ENCODE measurements around the gene VEGFD.

The VEGFD gene

GRCh38 chrX:15384304-15384703 lies at the start of gene VEGFD:
TSS of gene VEGFD (minus strand) at chrX:15384413. CDS start at chrX:15383946, 467 bp downstream.
- DNase-seq = no peak

GRCh38 chrX:15430584-15430983 lies 46.4 kb upstream of the VEGFD start:
- no peak for DNase-seq

DNA sequence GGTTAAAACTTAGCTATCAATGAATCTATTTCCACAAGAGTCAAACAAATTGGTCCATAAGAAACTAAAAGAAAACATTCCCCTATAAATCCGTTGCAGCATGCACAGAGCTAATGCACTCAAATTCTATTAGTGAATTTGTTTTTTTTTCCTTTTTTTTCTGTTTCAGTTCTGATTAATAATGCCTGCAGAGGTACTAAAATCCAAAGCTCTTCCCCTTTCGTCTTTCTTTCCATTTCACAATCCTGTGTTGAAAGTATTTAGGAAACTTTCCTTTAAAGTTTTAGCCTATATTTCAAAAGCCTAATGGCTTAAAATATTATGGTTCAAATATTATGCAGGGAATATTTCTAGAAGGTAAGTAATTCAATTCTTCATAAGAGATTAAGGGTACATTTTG lies 45.9 kb upstream of the VEGFD start:
- DNase-seq = no peak

DNA sequence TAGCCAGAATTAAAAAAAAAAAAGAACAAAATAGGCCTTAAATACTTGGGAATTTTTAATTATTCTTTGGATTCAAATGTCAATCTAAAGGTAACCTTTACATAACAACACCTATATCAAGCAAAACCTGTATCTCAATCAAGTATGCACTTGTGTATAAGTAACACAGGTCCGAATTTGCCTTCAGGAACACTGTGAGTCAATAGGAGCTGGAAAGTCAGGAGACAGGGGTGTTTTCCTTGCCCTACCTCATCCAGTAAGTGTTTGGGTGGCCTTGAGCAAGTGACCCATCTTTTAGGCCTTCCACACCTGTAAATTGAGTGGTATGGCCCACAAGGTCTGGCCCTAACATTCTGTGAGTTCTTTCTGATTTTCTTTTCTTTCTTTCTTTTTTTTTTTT lies 40.8 kb upstream of the VEGFD start:
- no peak for DNase-seq

DNA sequence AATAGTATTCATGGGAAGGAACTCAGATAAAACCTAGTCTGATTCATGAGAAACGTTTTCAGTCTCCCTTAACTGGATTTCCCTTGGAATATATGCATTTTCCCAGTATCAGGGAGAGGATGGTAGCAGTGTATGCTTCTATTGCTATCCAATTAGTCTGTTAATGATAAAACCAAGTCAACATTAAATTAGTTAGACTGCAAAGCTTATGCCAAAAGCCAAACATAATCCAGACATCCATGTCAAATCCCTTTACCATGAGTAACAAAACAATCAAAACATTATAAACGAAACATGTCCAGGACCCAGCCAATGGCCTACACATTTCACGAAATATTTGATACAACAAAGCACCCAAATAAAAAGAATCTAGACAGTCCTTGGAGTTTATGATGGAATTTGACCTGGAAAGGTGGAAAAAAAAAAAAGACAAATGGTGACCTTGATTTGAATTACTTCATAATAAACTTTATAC lies 34.5 kb upstream of the VEGFD start:
- DNase-seq = no peak

GRCh38 chrX:15418041-15418706 lies 34.0 kb upstream of the VEGFD start:
- DNase-seq = no peak

DNA sequence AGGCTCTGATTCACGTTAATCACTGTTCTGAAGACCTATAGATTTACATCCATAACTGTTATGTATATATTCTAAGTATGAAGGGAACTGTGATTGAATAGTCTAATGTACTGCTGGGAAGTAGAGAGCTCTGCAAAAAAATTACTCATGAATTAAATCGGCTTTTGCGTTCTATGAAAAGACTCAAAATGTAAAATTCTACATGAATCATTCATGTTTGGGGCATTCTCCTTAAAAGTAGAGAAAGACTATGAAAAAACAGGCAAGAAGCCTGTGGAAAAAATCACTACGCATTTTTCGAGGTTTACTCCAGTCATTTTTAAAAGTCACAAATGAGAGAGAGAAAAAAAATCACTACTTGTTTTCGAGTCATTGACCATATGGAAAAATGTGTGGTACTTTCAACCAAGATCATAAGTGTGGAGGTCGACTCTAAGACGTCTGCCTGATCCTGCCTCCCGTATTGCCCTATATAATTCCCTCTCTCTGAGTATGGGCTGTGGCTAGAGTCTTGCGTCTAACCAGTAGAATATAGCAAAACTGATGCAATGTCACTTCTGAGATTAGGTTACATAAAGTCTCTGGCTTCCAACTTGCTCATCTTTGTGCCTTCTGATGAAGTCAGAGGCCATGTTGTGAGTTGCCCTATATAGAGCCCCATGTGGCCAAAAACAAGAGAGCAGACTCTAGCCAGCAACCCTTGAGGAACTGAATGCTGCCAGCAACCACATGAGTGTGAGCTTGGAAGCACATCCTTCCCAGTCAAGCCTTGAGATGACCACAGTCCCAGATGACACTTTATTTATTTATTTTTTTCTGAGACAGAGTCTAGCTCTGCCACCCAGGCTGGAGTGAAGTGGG lies 32.1 kb upstream of the VEGFD start:
- DNase-seq = no peak

DNA sequence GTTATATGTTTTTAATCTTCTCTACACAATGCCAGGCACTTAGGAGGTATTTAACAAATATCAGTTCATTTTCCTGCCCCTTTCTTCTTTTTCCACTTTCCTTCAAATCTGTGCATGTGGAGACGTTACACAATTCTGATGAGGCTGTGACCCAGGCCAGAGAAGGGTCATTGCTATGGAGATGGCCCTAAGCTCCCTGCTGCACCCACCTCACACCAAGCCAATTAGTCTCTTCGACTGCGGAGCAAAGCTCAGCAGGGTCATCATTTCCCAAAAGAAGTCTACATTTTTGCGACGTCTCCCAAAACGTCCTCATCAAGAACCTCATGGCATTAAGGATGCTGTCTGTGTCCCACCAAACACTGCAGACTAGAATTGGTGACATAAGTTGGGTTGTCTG lies 28.9 kb upstream of the VEGFD start:
- DNase-seq = no peak

GRCh38 chrX:15410947-15411346 lies 26.7 kb upstream of the VEGFD start:
- DNase-seq = no peak

DNA sequence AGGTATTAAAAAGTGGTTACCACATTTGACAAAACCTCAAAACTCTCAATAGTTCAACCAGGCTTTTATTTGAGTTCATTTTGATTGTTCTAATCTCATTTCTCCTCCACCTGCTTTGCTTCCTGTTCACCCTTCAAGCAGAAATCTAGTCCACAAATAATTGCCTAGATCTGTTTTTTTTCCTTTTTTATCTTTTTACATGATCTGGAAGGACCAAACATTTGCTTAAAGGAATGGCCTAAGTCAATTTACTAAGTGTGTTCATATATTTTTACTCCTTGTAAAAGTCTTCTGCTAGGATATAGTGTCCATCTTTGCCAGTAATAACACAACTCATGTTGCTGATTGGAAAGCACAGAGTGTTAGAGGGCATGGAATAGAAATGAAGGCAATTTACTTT lies 26.2 kb upstream of the VEGFD start:
- no peak for DNase-seq

- no peak for DNase-seq
These were observed 21.6 kb upstream of the VEGFD start for GRCh38 chrX:15405846-15406245.

DNA sequence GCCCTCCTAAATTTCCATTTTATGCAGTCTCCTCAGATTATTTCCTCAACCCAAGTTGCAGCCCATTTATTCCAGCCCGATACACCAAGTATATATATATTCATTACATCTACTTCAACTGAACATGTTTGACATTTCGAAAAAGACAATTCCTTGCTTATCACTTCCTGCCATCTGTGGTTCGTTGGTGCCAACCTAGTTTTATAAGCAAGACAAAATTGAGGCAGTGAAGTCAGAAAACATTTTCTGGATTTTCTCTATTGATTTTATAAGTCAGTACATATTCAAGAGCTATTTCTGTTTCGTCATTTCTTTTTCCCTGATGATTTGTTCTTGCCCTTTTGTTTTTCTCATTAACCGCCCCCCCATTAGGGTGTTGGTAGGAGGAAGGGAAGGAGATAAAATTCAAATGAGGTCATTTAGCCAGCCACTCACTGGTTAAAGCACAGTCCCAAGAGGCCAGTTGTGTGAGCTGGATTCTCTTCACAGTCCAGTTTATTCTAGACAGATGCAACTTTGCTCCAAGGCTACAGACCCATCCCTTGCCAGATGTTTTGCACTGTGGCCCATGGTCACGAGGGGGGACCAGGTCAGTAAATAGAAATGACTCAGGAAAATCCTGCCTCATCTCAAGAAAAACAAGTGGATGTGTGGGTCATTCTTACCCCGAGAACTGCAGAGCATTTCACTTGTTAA lies 20.3 kb upstream of the VEGFD start:
- no peak for DNase-seq

DNA sequence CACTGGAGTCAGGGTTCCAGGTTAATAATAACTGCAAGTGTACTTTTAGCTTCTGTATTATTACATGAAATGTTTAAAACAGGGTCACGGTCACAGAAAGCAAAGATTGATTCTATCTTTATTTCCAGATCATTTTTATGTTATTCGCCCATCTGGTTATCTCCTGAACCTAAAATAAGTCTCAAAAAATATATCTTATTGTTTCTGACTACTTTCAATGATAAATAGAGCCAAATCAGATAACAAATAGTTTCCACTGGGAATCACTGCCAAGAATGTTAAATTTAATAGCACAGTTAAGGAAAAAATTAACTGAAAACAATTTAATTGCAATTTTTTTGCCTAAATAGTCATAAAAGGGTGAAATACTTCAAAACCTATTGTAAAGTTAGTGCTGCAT lies 17.2 kb upstream of the VEGFD start:
- no peak for DNase-seq

GRCh38 chrX:15399962-15400391 lies 15.8 kb upstream of the VEGFD start:
- no peak for DNase-seq

DNA sequence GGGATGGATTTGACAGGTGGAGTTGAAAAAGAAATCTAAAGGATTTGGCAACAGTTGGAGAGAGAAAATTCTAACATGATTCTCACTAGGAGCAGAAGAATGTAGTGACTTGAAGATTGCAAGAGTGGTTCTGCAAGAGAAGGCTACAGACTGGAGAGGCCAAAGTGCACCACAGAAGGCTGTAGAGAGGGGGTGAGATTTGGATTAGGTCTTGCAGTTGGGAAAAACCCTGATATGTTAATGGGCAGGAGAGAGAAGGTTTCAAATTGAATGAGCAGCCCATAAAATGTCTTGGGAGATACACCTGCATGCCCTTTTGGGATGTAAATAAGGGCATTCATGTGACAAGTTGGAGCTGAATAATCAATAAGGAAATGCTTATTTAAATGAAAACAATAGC lies 14.7 kb upstream of the VEGFD start:
- DNase-seq = no peak

DNA sequence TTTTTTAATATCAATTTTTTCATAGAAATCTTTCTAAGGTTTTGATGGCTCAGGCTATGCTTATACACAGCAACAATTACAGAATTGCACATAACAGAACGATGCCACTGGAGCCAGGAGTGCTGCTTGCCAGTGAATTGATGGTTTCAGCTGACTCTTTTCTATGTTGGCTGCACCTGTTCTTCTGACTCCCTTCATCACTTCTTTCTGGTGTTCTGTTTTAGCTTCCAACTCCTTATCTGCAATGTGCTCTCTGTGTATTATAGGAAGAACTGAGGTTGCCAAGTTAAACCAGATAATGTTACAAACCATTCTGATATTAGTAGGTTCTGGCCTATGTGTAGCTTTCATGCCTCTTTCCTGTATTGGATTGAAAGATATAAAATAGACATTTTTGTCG lies 11.6 kb upstream of the VEGFD start:
- no peak for DNase-seq

- no peak for DNase-seq
These were observed 7.6 kb upstream of the VEGFD start for GRCh38 chrX:15391850-15392249.

GRCh38 chrX:15382813-15383212 lies 1.4 kb downstream of the VEGFD start:
- no peak for DNase-seq

DNA sequence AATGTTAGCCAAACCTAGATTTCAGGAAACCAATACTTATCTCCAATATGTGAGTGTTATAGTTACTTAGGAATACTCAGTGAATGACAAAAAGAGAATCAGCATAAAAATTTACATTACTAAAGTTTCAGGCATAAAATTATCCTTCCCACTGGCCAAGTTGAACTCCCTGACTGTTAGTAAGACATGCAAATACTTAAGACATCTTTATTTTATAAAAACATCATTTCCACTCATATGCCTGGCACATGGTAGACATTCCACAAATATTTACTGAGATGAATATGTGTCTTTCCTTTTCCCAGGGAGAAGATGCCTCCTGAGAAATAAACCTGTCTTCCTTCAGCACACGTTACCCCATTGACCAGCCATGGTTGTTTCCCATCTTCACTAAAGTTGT lies 7.3 kb downstream of the VEGFD start:
- DNase-seq = no peak

- no peak for DNase-seq
These were observed 10.2 kb downstream of the VEGFD start for GRCh38 chrX:15373976-15374375.

DNA sequence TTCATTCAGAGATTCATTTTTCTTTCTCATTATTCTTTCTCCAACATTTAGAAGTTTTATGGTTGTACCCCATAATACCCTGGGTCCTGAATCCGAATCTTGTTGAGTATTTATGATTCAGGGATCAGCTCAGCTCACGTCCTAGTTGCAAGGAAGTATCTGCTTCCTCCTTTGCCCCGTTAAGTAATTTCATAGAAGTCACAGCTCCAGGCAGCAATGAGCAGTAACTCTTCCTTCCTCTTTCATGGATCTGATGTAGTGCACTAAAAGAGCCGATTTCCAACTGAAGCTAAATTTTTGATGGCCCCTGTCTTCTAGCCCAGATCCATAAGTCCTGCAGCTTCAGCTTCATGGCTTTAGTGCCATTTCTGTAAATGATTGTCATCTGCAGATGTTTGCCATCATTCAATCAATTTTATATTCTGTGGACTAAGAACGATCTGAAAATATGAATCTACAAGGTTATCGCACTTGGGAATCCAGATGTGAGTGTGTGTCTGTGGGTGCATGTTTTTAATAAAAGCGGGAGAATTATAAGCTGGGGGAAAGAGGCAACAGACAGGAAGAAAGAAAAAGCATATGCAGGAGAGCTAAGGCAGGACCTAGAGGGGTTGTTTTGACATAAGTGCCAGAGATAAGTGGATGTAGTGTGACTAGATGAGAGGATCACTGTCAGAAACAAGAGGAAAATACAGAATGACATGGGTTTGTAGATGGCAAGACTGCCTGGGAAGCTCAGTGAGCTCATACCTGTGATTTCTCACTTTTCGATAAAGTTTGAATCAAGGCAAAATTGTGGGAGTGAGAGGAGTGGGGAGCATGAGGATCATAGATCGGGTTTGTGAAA lies 17.5 kb downstream of the VEGFD start:
- no peak for DNase-seq

DNA sequence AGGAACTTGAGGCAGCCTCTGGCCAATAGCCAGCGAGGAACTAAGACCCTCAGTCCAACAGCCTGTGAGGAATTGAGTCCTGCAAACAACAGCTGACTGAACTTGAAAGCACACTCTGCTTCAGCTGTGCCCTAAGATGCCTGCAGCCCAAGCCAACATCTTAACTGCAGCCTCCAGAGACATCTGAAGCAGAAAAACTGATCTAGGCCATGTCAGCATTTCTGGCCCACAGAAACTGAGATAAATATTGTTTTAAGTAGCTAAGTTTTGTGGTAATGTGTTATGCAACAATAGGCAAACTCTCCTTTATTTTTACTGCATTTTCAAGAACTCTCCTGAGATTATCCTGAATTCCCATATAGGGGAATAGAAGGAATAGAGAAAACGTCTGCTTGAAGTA lies 24.5 kb downstream of the VEGFD start:
- no peak for DNase-seq

DNA sequence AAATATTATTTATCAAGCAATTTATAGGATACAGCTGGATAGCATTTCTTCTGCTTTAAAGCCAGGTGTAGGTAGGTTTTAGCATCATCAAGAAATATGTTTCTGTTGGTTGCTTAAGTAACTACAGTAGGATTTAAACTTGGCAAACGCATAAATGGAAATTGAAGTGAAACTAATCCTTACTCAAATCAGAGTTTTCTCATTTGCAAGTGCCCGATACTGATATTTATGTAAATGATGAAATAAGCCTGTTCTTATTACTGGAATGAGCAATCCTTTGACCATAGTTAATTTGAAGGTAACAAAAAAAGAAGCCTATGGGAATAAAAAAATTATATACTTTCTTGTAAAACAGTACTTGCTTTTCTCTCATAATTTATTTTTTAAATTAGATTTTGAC lies 25.7 kb downstream of the VEGFD start:
- no peak for DNase-seq

Measured in NCI-H2081 (cell line).